Hepatocyte (in vitro differentiated cells): Measurements from ENCODE around the gene KLHL12. TPM values are rescaled to one million over a fixed set of nuclear protein-coding genes. Genes with fewer than 3 reads are reported as not detected.
"Not testable (repeated sequence)": the region's sequence is repeated elsewhere in the genome, so short reads cannot be mapped to it uniquely, and the experiment has no call there.

Experiments used
- DNase-seq: peaks from one replicate; pipeline ENCODE4 v3.0.0-alpha.2; 2016; ENCODE audit warnings: low spot score
- H2AFZ ChIP-seq: fragments of 200-600 bp; sonication (generic); 2 replicates; pipeline ENCODE4 v1.6.0; 2016; ENCODE audit warnings: antibody characterized with exemption, mild to moderate bottlenecking
- H3K27ac ChIP-seq: fragments of 200-600 bp; sonication (generic); 2 replicates; pipeline ENCODE4 v1.5.1; 2016; ENCODE audit warnings: mild to moderate bottlenecking
- H3K27me3 ChIP-seq: fragments of 200-600 bp; sonication (generic); 2 replicates; pipeline ENCODE4 v1.6.1; 2016
- H3K36me3 ChIP-seq: fragments of 200-600 bp; sonication (generic); replicated peaks from 2 replicates; pipeline ENCODE4 v1.5.1; 2016; ENCODE audit warnings: low read depth; ENCODE audit not compliant: insufficient read depth
- H3K4me1 ChIP-seq: fragments of 200-600 bp; sonication (generic); 2 replicates; pipeline ENCODE4 v1.5.1; 2016; ENCODE audit warnings: mild to moderate bottlenecking, moderate library complexity; ENCODE audit not compliant: insufficient read depth
- H3K4me2 ChIP-seq: fragments of 200-600 bp; sonication (generic); 2 replicates; pipeline ENCODE4 v1.6.0; 2016
- H3K4me3 ChIP-seq: fragments of 200-600 bp; sonication (generic); 2 replicates; pipeline ENCODE4 v1.5.1; 2016; ENCODE audit warnings: mild to moderate bottlenecking
- H3K79me2 ChIP-seq: fragments of 200-600 bp; sonication (generic); 2 replicates; pipeline ENCODE4 v1.6.0; 2017; ENCODE audit warnings: mild to moderate bottlenecking
- H3K9me2 ChIP-seq: fragments of 200-600 bp; sonication (generic); replicated peaks from 2 replicates; pipeline ENCODE4 v1.6.0; 2017; ENCODE audit warnings: mild to moderate bottlenecking; ENCODE audit not compliant: insufficient read depth
- H3K9me3 ChIP-seq: fragments of 200-600 bp; sonication (generic); 2 replicates; pipeline ENCODE4 v1.5.1; 2016; ENCODE audit warnings: low read depth, mild to moderate bottlenecking
- H4K20me1 ChIP-seq: fragments of 200-600 bp; sonication (generic); 2 replicates; pipeline ENCODE4 v1.6.0; 2016; ENCODE audit warnings: mild to moderate bottlenecking; ENCODE audit not compliant: insufficient read depth, poor library complexity, severe bottlenecking
- EZH2 ChIP-seq: fragments of 200-600 bp; sonication (generic); IDR thresholded peaks from 2 replicates; pipeline ENCODE4 v1.6.1; 2016; ENCODE audit warnings: antibody characterized with exemption, mild to moderate bottlenecking, borderline replicate concordance
- EZH2phosphoT487 ChIP-seq: fragments of 200-600 bp; sonication (generic); IDR thresholded peaks from one replicate; pipeline ENCODE4 v1.6.1; 2018; ENCODE audit warnings: antibody characterized with exemption, mild to moderate bottlenecking, low read depth, moderate library complexity; ENCODE audit not compliant: unreplicated experiment, severe bottlenecking
- WGBS: methylation state at CpG from one replicate; pipeline ENCODE4 v1.1.6; 2016; ENCODE audit warnings: low lambda C conversion rate; ENCODE audit errors: missing lambda C conversion rate; 5-methylcytosine and 5-hydroxymethylcytosine counted together
- polyA plus RNA-seq: library from polyadenylated mRNA; unstranded; fragments of >200 nt; fragmentation: Nextera tagmentation; extraction: Ambion mirVana; gene quantifications from 2 replicates; pipeline ENCODE4 v1.2.1, GENCODE V29; 2016
- total RNA-seq: library from RNA; depleted of rRNA; stranded (reverse); fragments of >200 nt; gene quantifications from 2 replicates; pipeline ENCODE4 v1.2.3, GENCODE V29; 2014
- TF ChIP-seq, protein P1 (sequence below): fragments of 200-600 bp; sonication (generic); IDR thresholded peaks from 2 replicates; pipeline ENCODE4 v1.5.1; 2016; ENCODE audit warnings: antibody characterized with exemption, mild to moderate bottlenecking; ENCODE audit not compliant: poor library complexity

KLHL12 gene
- total and polyA plus RNA-seq, 2 experiments from 2014 or later = 15.1 to 23.4 TPM

DNA sequence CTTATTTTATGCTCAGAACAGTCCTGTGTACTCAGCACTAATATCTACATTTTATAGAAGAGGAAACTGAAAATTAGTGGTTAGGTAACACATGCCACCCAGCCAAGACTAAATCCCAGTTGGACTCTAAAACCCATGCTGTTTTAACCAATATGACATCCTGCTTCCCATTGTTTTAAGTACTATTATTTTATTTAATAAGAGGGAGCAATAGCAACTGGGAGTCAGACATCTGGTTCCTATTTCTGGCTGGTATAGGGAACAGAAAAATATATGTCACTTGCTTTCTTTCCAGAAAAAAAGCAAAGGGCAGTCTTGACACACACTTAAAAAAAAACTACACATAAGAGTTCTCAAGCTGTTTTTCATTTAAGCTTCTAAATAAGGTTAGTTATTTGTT lies 11.9 kb downstream of the KLHL12 start:
- Histone ChIP-seq H3K9me3 (no peaks in the 10 kb centered on the region), H3K4me3 (no peak overlapping the region), H3K27me3 (no peaks in the 10 kb centered on the region), H3K27ac (no peak overlapping the region), H3K9me2 (no peaks in the 10 kb centered on the region), H3K36me3 (peaks cover 4% of the 10 kb centered on the region), H2AFZ (no peak overlapping the region), H3K4me2 (no peak overlapping the region), H3K79me2 (no peaks in the 10 kb centered on the region), H3K4me1 (no peaks in the 10 kb centered on the region), H4K20me1 (no peaks in the 10 kb centered on the region)
- no peak for DNase-seq
- no peak for TF ChIP-seq EZH2phosphoT487
- TF ChIP-seq EZH2 = no peak
- TF ChIP-seq, protein P1, sequence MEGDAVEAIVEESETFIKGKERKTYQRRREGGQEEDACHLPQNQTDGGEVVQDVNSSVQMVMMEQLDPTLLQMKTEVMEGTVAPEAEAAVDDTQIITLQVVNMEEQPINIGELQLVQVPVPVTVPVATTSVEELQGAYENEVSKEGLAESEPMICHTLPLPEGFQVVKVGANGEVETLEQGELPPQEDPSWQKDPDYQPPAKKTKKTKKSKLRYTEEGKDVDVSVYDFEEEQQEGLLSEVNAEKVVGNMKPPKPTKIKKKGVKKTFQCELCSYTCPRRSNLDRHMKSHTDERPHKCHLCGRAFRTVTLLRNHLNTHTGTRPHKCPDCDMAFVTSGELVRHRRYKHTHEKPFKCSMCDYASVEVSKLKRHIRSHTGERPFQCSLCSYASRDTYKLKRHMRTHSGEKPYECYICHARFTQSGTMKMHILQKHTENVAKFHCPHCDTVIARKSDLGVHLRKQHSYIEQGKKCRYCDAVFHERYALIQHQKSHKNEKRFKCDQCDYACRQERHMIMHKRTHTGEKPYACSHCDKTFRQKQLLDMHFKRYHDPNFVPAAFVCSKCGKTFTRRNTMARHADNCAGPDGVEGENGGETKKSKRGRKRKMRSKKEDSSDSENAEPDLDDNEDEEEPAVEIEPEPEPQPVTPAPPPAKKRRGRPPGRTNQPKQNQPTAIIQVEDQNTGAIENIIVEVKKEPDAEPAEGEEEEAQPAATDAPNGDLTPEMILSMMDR = no peak

DNA sequence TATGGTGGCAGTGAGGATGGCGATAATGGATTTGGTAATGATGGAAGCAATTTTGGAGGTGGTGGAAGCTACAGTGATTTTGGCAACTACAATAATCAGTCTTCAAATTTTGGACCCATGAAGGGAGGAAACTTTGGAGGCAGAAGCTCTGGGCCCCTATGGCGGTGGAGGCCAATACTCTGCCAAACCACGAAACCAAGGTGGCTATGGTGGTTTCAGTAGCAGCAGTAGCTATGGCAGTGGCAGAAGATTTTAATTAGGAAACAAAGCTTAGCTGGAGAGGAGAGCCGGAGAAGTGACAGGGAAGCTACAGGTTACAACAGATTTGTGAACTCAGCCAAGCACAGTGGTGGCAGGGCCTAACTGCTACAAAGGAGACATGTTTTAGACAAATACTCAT lies 14.6 kb downstream of the KLHL12 start:
- H4K20me1 ChIP-seq, H3K4me3 ChIP-seq, H3K36me3 ChIP-seq, H3K27me3 ChIP-seq, H3K4me2 ChIP-seq, H2AFZ ChIP-seq, H3K79me2 ChIP-seq, DNase-seq, H3K27ac ChIP-seq, H3K9me2 ChIP-seq, H3K4me1 ChIP-seq, H3K9me3 ChIP-seq: not testable (repeated sequence)
- WGBS = 97% methylated on average over 4 of the region's 4 CpGs

DNA sequence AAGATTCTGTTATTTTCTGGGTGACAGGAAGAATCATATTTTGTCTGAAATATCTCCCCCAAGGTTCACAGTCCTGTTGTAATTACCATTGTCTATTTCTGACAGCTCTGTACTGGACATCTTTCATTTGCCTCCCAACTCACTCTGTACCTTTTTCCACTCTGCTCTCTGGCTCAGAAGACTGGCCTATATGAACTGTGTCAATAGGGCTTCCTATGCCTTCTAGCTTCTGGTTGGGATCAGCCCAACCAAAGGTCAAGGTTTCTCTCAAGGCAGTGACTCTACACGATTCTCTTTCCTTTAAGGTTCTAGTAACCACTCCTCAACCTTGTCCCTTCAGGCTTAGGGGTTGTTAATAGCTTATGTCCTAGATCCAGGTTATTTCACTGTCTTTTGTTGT lies 17.5 kb downstream of the KLHL12 start:
- no peaks in the 10 kb centered on the region for H3K9me3 ChIP-seq
- H3K4me3 ChIP-seq = no peak overlapping the region
- no peak for DNase-seq
- H3K4me2 ChIP-seq = no peak overlapping the region
- no peaks in the 10 kb centered on the region for H4K20me1 ChIP-seq
- H3K79me2 ChIP-seq = no peaks in the 10 kb centered on the region
- no peaks in the 10 kb centered on the region for H3K9me2 ChIP-seq
- no peaks in the 10 kb centered on the region for H3K4me1 ChIP-seq
- TF ChIP-seq, protein P1 = no peak
- TF ChIP-seq EZH2phosphoT487 = no peak
- TF ChIP-seq EZH2 = no peak
- H3K36me3 ChIP-seq = peaks cover 9% of the 10 kb centered on the region
- no peaks in the 10 kb centered on the region for H3K27me3 ChIP-seq
- H2AFZ ChIP-seq = no peak overlapping the region
- H3K27ac ChIP-seq = no peak overlapping the region
- WGBS = 92% methylated on average over 1 of the region's 1 CpG

DNA sequence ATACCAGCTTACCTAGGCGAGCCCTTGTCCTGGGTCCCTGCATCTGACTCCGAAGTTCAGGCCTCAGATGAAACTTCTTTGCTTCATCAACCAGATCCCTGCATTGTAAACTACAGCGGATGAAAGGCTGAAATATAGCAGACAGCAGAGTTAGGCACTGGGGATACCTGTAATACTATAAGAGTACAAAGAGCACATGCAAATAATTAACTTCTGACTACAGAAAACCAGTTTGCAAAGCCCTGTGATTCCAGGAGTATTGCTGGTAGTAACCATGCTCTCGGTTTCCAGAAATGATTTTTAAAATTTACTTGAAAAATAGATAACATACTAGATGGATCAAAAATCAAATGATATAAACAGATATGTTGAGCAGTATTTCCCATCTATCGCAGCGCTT lies 18.0 kb downstream of the KLHL12 start:
- Histone ChIP-seq H3K27ac (no peak overlapping the region), H4K20me1 (no peaks in the 10 kb centered on the region), H3K9me2 (no peaks in the 10 kb centered on the region), H3K9me3 (no peaks in the 10 kb centered on the region), H3K4me3 (no peak overlapping the region), H3K27me3 (no peaks in the 10 kb centered on the region), H3K4me1 (no peaks in the 10 kb centered on the region), H3K79me2 (no peaks in the 10 kb centered on the region), H3K36me3 (peaks cover 9% of the 10 kb centered on the region), H2AFZ (no peak overlapping the region), H3K4me2 (no peak overlapping the region)
- TF ChIP-seq, protein P1 = no peak
- TF ChIP-seq EZH2phosphoT487 = no peak
- no peak for TF ChIP-seq EZH2
- 98% methylated on average over 6 of the region's 6 CpGs for WGBS
- no peak for DNase-seq
